Spleen (tissue), 11 donors: ENCODE data around the gene MATN1. TPM values are rescaled to one million over a fixed set of nuclear protein-coding genes. Genes with fewer than 3 reads are reported as not detected.

Experiments
- DNase-seq: peaks from one replicate; pipeline ENCODE4 v3.0.0-alpha.2; 2020
- H3K27ac ChIP-seq, 8 donors: fragments of 200-600 bp; sonication (generic) in 7 of 8; 1 replicate in 4 of 8; 2 replicates in 4 of 8; pipeline versions ENCODE4 v1.5.0 to v1.8.0; 2016 to 2021; ENCODE audit warnings: inconsistent platforms in 4 of 8, mild to moderate bottlenecking in 4 of 8, moderate library complexity in 1 of 8
- H3K27me3 ChIP-seq, 7 donors: fragments of 200-600 bp; sonication (generic) in 6 of 7; replicated peaks in 1 of 7; 1 replicate in 4 of 7; 2 replicates in 3 of 7; pipeline versions ENCODE4 v1.5.0 to v1.8.0; 2016 to 2021; ENCODE audit warnings: inconsistent platforms in 3 of 7, mild to moderate bottlenecking in 1 of 7
- H3K36me3 ChIP-seq, 6 donors: fragments of 200-600 bp; sonication (generic) in 5 of 6; 1 replicate in 4 of 6; 2 replicates in 2 of 6; pipeline versions ENCODE4 v1.5.0 to v1.8.0; 2016 to 2021; ENCODE audit warnings: inconsistent platforms in 2 of 6
- H3K4me1 ChIP-seq, 6 donors: fragments of 200-600 bp; sonication (generic) in 5 of 6; 1 replicate in 3 of 6; 2 replicates in 3 of 6; pipeline versions ENCODE4 v1.5.0 to v1.8.0; 2016 to 2021; ENCODE audit warnings: inconsistent platforms in 3 of 6
- H3K4me3 ChIP-seq, 8 donors: fragments of 200-600 bp; sonication (generic) in 7 of 8; 1 replicate in 4 of 8; 2 replicates in 4 of 8; pipeline versions ENCODE4 v1.5.0 to v1.8.0; 2016 to 2021; ENCODE audit warnings: inconsistent platforms in 4 of 8, mild to moderate bottlenecking in 4 of 8, moderate library complexity in 2 of 8
- H3K9me3 ChIP-seq, 8 donors: fragments of 200-600 bp; sonication (generic) in 7 of 8; 1 replicate in 4 of 8; 2 replicates in 4 of 8; pipeline versions ENCODE4 v1.5.0 to v1.8.0; 2016 to 2021; ENCODE audit warnings: inconsistent platforms in 4 of 8
- CTCF ChIP-seq, 11 experiments: fragments of 200-600 bp in 7 of 11; fragments of 450-650 bp in 4 of 11; sonication (generic) in 4 of 11; IDR thresholded peaks in 8 of 11; conservative IDR thresholded peaks in 3 of 11; 1 replicate in 7 of 11; 2 replicates in 4 of 11; pipeline versions ENCODE4 v1.4.0 to v1.8.0; 2016 to 2021; ENCODE audit warnings: antibody characterized with exemption in 11 of 11, inconsistent platforms in 4 of 11, mild to moderate bottlenecking in 1 of 11
- POLR2A ChIP-seq, 3 donors: fragments of 450-650 bp; IDR thresholded peaks; one replicate each; pipeline ENCODE4 v1.5.1; 2017; ENCODE audit warnings: antibody characterized with exemption in 3 of 3, mild to moderate bottlenecking in 1 of 3
- POLR2AphosphoS5 ChIP-seq, 3 donors: sonication (generic); formaldehyde crosslinking; IDR thresholded peaks; one replicate each; pipeline ENCODE4 v1.5.1; 2017; ENCODE audit warnings: antibody characterized with exemption in 3 of 3
- WGBS, 5 donors: extraction: QIAGEN DNeasy Blood & Tissue Kit in 3 of 5; methylation state at CpG; one replicate each; pipeline versions ENCODE4 v1.1.5 to v1.1.7; 2013 to 2018; 5-methylcytosine and 5-hydroxymethylcytosine counted together
- intact Hi-C: fragments of 100-400 bp; cut with DNase I; formaldehyde crosslinking; loops from one replicate; pipeline ENCODE4 v1.15.0; 2023; ENCODE audit warnings: low total_unique reads
- polyA plus RNA-seq, 3 donors: library from polyadenylated mRNA; stranded (reverse); fragments of 200-250 nt; gene quantifications; one replicate each; pipeline ENCODE4 v1.2.1, GENCODE V29; 2013
- total RNA-seq, 7 donors: library from RNA; depleted of rRNA in 3 of 7; stranded (reverse); fragments of >200 nt in 3 of 7; fragmentation: NEBNext Ultra II Directional in 4 of 7; extraction: Animal tissue kit (Norgen Biotek cat#: 25700) in 4 of 7; gene quantifications; one replicate each; pipeline versions ENCODE4 v1.1.0 to v1.2.1, GENCODE V29; 2016 to 2021
- donor health status: healthy with polysubstance abuse.
- donor health status: DM: no; HTN: no; CAD: no; lungs with moderate emphysema.
- donor health status: DM: no; HTN: no; CAD: no.
- donor health status: Bipolar disorder and iron deficiency.
- donor health status: healthy.
- donor health status: DM: no; HTN: no; CAD: no.
- donor health status: DM: yes; HTN: yes; CAD: no.

MATN1 gene
- total and polyA plus RNA-seq, 10 donors, result 0.04 to 1.1 (median 0.54) TPM; not detected in 1

GRCh38 chr1:30680879-30681278, 42.5 kb downstream of the MATN1 start:
- Histone ChIP-seq H3K4me1 (peaks cover 0 to 14% (median 8%) of the 10 kb centered on the region in 6 donors), H3K27ac (no peak overlapping the region), H3K4me3 (no peak overlapping the region), H3K36me3 (no peaks in the 10 kb centered on the region), H3K9me3 (peaks cover 0 to 23% (median 10%) of the 10 kb centered on the region in 8 donors), H3K27me3 (peaks cover 0 to 80% (median 29%) of the 10 kb centered on the region in 7 donors)
- intact Hi-C loops, result no loop called here
- TF ChIP-seq POLR2AphosphoS5 (IDR thresholded peaks at IDR 0.05), result no peak
- no peak for TF ChIP-seq CTCF (IDR thresholded peaks at IDR 0.05 in 8 of 11, conservative IDR thresholded peaks at IDR 0.05 in 3 of 11)
- no peak for TF ChIP-seq POLR2A (IDR thresholded peaks at IDR 0.05)
- 75 to 89% (median 83%) methylated on average over 7 of the region's 7 CpGs for WGBS, 5 donors
- DNase-seq, result no peak

GRCh38 chr1:30680429-30680828, 43.0 kb downstream of the MATN1 start:
- Histone ChIP-seq H3K27ac (no peak overlapping the region), H3K4me1 (peaks cover 0 to 10% (median 6%) of the 10 kb centered on the region in 6 donors), H3K36me3 (no peaks in the 10 kb centered on the region), H3K9me3 (peaks cover 0 to 28% (median 10%) of the 10 kb centered on the region in 8 donors), H3K27me3 (peaks cover 0 to 75% (median 24%) of the 10 kb centered on the region in 7 donors), H3K4me3 (no peak overlapping the region)
- no peak for TF ChIP-seq POLR2AphosphoS5 (IDR thresholded peaks at IDR 0.05)
- TF ChIP-seq CTCF (IDR thresholded peaks at IDR 0.05 in 8 of 11, conservative IDR thresholded peaks at IDR 0.05 in 3 of 11), result no peak
- no peak for TF ChIP-seq POLR2A (IDR thresholded peaks at IDR 0.05)
- DNase-seq, result peak; percentile 43
- WGBS, 5 donors, result 87 to 91% (median 90%) methylated on average over 5 to 7 of the region's 7 CpGs
- intact Hi-C loops, result no loop called here

- TF ChIP-seq CTCF (IDR thresholded peaks at IDR 0.05 in 8 of 11, conservative IDR thresholded peaks at IDR 0.05 in 3 of 11) (no peak), POLR2AphosphoS5 (IDR thresholded peaks at IDR 0.05) (no peak), POLR2A (IDR thresholded peaks at IDR 0.05) (no peak)
- peaks cover 0 to 70% (median 19%) of the 10 kb centered on the region in 7 donors for H3K27me3 ChIP-seq
- H3K4me3 ChIP-seq, result no peak overlapping the region
- peaks cover 0 to 28% (median 10%) of the 10 kb centered on the region in 8 donors for H3K9me3 ChIP-seq
- peaks cover 0 to 5% (median 2%) of the 10 kb centered on the region in 6 donors for H3K4me1 ChIP-seq
- H3K36me3 ChIP-seq, result no peaks in the 10 kb centered on the region
- intact Hi-C loops, result no loop called here
- H3K27ac ChIP-seq, result no peak overlapping the region
- no peak for DNase-seq
- WGBS, 5 donors, result 40 to 92% (median 70%) methylated on average over 2 of the region's 2 CpGs
Measured at GRCh38 chr1:30679976-30680305, 43.4 kb downstream of the MATN1 start.

GRCh38 chr1:30679201-30679975, 44.0 kb downstream of the MATN1 start:
- TF ChIP-seq POLR2AphosphoS5 (IDR thresholded peaks at IDR 0.05) (no peak), CTCF (IDR thresholded peaks at IDR 0.05 in 8 of 11, conservative IDR thresholded peaks at IDR 0.05 in 3 of 11) (no peak), POLR2A (IDR thresholded peaks at IDR 0.05) (no peak)
- Histone ChIP-seq H3K4me3 (no peak overlapping the region), H3K4me1 (no peaks in the 10 kb centered on the region), H3K9me3 (peaks cover 0 to 28% (median 11%) of the 10 kb centered on the region in 8 donors), H3K27ac (no peak overlapping the region), H3K36me3 (no peaks in the 10 kb centered on the region), H3K27me3 (peaks cover 0 to 65% (median 14%) of the 10 kb centered on the region in 7 donors)
- intact Hi-C loops, result no loop called here
- WGBS, 5 donors, result 79 to 96% (median 83%) methylated on average over 2 of the region's 2 CpGs
- peak; percentile 54 for DNase-seq
